AG04449 (cell line): ENCODE data around the gene KCNA5.

ENCODE experiments used
- CTCF ChIA-PET: fragments of 350-600 bp; formaldehyde crosslinking; extraction: SDS; loops from one replicate; lab custom pipeline; 2021; ENCODE audit warnings: antibody characterized with exemption; lab: Yijun Ruan, JAX
- POLR2A ChIA-PET: fragments of 400-600, 350-600 bp; formaldehyde crosslinking; extraction: SDS; loops from one replicate; lab custom pipeline; 2020; ENCODE audit warnings: antibody characterized with exemption, inconsistent platforms; lab: Yijun Ruan, JAX
- DNase-seq: peaks from one replicate; pipeline ENCODE4 v3.0.0-alpha.2; 2010; ENCODE audit warnings: low read depth, low spot score
- H3K4me3 ChIP-seq: 2 replicates; pipeline ENCODE4 v1.5.1; 2011; ENCODE audit warnings: low read depth, mild to moderate bottlenecking, control low read depth, low read length
- TF ChIP-seq, protein P1 (sequence below): IDR thresholded peaks from one replicate; pipeline ENCODE4 v1.5.1; 2011; ENCODE audit warnings: mild to moderate bottlenecking, moderate library complexity, low read length, control low read depth, inconsistent platforms; ENCODE audit not compliant: insufficient read depth; ENCODE audit errors: missing control alignments

Gene KCNA5

GRCh38 chr12:5052348-5052747 lies 8.7 kb downstream of the KCNA5 start:
- CTCF ChIA-PET = interaction anchor here (1.2 to 1.3 kb wide), 2 partner anchors 28 to 36 kb away, joined by 3 to 4 read pairs; no protein-coding TSS in a partner anchor
- TF ChIP-seq, protein P1, sequence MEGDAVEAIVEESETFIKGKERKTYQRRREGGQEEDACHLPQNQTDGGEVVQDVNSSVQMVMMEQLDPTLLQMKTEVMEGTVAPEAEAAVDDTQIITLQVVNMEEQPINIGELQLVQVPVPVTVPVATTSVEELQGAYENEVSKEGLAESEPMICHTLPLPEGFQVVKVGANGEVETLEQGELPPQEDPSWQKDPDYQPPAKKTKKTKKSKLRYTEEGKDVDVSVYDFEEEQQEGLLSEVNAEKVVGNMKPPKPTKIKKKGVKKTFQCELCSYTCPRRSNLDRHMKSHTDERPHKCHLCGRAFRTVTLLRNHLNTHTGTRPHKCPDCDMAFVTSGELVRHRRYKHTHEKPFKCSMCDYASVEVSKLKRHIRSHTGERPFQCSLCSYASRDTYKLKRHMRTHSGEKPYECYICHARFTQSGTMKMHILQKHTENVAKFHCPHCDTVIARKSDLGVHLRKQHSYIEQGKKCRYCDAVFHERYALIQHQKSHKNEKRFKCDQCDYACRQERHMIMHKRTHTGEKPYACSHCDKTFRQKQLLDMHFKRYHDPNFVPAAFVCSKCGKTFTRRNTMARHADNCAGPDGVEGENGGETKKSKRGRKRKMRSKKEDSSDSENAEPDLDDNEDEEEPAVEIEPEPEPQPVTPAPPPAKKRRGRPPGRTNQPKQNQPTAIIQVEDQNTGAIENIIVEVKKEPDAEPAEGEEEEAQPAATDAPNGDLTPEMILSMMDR = no peak
- DNase-seq = no peak
- H3K4me3 ChIP-seq = no peak overlapping the region
- POLR2A ChIA-PET = no interaction called here

- DNase-seq = no peak
- ChIA-PET POLR2A (no interaction called here), CTCF (interaction anchor here (1.1 to 1.6 kb wide), 4 partner anchors 9 to 201 kb away, joined by 3 to 7 read pairs (median 4); no protein-coding TSS in a partner anchor)
- TF ChIP-seq, protein P1 = no peak
- H3K4me3 ChIP-seq = no peak overlapping the region
Observed at GRCh38 chr12:5059358-5059757, 15.7 kb downstream of the KCNA5 start.

GRCh38 chr12:5060958-5061357 lies 17.3 kb downstream of the KCNA5 start:
- no peak for DNase-seq
- CTCF ChIA-PET = interaction anchor here (1.0 to 4.5 kb wide), 3 partner anchors 12 to 206 kb away, joined by 3 to 21 read pairs (median 3); no protein-coding TSS in a partner anchor
- TF ChIP-seq, protein P1 = no peak
- no peak overlapping the region for H3K4me3 ChIP-seq
- POLR2A ChIA-PET = no interaction called here

DNA sequence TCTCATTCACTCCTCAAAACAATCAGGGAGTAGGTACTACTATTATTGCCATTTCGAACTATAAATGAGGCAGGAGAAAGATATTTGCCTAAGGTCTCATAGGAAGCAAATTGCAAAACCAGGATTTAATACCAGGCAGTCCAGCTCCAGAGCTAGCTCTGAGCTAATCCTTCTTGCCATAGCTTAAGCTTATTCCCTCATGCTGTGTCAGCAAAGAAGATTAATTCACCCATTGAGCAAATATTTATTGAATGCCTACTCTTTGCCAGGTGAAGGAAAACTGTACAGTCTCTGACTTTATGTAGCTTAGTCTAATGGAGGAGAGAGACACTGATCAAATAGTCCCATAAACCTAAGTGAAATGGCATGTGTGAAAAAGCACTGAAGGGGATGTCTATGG lies 19.5 kb downstream of the KCNA5 start:
- ChIA-PET CTCF (interaction anchor here (1.2 to 4.5 kb wide), 3 partner anchors 10 to 205 kb away, joined by 4 to 21 read pairs (median 5); no protein-coding TSS in a partner anchor), POLR2A (no interaction called here)
- DNase-seq = no peak
- TF ChIP-seq, protein P1 = no peak
- no peak overlapping the region for H3K4me3 ChIP-seq

- TF ChIP-seq, protein P1 = no peak
- no peak overlapping the region for H3K4me3 ChIP-seq
- no peak for DNase-seq
- CTCF ChIA-PET = interaction anchor here (1.1 kb wide), 1 partner anchor 209 kb away, joined by 3 read pairs; no protein-coding TSS in a partner anchor
- POLR2A ChIA-PET = no interaction called here
Observed at GRCh38 chr12:5064913-5065490, 21.3 kb downstream of the KCNA5 start.

DNA sequence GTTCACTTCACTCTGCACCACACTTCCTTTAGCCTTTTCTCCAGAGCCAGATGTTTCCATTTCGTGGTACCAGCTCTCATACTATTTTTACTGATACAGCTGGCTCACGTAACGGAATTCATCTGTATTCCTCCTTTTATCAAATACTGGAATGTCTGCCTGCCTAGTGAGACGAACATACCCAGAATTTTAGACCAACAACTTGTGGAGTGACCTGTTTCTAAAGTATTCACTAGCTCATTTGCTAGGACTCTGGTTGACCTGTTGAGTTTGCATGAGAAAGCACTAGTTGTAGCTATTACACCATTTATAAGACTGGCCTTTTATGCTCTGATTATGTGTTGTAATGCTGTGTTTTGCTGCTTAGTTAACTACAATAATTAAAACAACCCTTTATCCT lies 22.6 kb downstream of the KCNA5 start:
- no peak overlapping the region for H3K4me3 ChIP-seq
- TF ChIP-seq, protein P1 = no peak
- ChIA-PET CTCF (interaction anchor here (1.1 to 1.6 kb wide), 2 partner anchors 18 to 211 kb away, joined by 3 to 5 read pairs; no protein-coding TSS in a partner anchor), POLR2A (no interaction called here)
- no peak for DNase-seq
